Right hindlimb (tissue), 1 donor: ENCODE data around the gene TMEM168.
"Not testable (repeated sequence)": the region's sequence is repeated elsewhere in the genome, so short reads cannot be mapped to it uniquely, and the experiment has no call there.

Source experiments
- DNase-seq: peaks from one replicate; pipeline ENCODE4 v3.0.0-alpha.2; 2018

TMEM168 gene, protein sequence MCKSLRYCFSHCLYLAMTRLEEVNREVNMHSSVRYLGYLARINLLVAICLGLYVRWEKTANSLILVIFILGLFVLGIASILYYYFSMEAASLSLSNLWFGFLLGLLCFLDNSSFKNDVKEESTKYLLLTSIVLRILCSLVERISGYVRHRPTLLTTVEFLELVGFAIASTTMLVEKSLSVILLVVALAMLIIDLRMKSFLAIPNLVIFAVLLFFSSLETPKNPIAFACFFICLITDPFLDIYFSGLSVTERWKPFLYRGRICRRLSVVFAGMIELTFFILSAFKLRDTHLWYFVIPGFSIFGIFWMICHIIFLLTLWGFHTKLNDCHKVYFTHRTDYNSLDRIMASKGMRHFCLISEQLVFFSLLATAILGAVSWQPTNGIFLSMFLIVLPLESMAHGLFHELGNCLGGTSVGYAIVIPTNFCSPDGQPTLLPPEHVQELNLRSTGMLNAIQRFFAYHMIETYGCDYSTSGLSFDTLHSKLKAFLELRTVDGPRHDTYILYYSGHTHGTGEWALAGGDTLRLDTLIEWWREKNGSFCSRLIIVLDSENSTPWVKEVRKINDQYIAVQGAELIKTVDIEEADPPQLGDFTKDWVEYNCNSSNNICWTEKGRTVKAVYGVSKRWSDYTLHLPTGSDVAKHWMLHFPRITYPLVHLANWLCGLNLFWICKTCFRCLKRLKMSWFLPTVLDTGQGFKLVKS

DNA sequence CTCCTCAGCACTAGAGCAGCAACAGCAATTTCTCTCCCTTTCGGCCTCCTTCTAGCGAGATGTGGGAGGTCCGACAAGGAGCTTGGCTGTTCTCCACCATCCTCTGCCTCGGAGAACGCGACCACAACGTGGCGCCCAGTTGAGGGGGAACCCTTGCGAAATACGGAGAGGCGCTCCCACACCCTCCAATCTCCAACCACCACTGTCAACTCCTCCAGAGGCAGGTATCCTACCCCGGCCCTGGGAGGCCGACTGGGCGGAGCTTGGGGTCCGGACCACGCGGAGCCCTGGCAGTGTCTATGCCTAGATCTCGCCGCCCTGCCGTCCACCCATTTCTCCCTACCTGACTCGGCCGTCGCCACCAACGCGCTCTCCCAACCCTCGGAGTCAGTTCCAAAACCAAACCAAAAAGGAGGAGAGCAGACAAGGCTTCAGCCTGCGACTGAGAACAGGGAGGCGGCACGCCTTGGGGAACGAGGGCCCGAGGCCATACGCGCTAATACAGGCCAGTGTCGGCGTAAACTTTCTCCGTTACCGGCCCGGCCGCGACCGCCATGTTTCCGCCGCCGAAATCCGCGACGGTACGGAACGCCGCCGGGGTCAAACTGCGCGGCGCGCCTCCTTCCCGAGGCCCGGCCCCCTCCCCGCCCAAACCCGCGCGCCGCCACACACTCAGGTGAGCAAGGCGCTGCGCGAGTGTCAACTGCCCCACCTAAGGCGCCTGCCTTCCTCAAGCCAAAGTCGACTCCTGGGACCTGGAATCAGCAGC lies at the start of gene TMEM168:
TSS of gene TMEM168 (minus strand) at position 577 of the 769 bp plus-strand sequence. CDS start 5,568 bp downstream, outside the sequence.
- peak; percentile 88 for DNase-seq

DNA sequence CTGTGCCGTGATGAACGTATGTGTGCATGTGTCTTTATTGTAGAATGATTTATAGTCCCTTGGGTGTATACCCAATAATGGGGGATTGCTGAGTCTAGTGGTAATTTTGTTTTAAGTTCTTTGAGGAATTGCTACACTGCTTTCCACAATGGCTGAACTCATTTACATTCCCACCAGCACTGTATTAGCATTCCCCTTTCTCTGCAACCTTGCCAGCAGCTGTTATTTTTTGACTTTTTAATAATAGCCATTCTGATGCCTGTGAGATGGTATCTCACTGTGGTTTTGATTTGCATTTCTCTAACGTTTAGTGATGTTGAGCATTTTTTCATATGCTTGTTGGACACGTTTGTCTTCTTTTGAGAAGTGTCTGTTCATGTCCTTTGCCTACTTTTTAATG lies 45.7 kb upstream of the TMEM168 start:
- DNase-seq = not testable (repeated sequence)

DNA sequence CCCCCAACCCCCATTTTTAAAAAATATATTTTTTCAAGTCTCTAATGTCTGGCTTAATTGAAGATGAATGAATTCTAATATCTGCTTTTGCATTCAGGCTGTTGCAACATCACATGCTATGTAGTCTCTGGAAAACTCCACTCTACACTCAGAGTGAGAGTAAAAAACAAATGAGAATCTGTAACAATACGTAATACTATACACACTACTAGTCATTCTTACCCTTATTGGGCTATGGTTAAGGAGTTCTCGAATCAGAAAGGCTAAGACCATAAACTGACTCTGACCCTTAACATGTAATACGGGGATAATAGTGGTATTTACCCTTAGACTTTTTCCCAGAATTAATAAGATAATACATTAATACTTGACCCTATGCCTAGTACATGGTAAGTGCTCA lies 42.9 kb upstream of the TMEM168 start:
- no peak for DNase-seq

DNA sequence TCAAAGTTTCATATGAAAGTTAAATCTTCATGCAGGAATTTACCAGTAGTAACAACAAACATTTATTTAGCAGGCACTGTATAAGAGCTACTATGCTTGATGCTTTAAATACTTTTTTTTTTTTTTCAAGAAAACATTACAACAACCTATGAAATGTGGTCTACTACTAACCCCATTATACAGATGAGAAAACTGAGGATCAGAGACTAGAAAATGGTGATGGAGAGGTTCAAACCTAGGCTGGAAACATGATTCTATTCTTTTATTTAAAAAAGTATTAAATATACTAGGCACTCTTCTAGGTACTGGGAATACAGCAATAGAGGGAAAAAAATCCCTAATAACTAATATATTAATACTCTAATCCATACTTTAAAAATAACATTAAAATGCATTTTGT lies 40.6 kb upstream of the TMEM168 start:
- DNase-seq = no peak

DNA sequence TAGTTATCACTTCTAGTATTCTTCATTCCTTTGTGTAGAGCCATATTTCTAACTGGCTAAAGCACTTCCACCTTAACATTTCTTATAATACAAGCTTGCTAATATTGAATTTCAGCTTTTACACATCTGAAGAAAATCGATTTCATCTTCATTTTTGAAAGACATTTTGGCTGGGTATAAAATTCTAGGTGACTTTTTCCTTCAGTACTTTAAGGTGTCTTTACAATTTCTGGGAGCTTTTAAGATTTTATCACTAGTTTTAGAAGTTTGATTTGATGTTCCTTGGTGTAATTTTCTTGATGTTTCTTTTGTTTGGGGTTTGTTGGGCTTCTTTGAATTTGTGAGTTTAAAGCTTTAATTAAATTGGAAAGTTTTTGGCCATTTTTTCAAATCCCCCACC lies 38.5 kb upstream of the TMEM168 start:
- no peak for DNase-seq

DNA sequence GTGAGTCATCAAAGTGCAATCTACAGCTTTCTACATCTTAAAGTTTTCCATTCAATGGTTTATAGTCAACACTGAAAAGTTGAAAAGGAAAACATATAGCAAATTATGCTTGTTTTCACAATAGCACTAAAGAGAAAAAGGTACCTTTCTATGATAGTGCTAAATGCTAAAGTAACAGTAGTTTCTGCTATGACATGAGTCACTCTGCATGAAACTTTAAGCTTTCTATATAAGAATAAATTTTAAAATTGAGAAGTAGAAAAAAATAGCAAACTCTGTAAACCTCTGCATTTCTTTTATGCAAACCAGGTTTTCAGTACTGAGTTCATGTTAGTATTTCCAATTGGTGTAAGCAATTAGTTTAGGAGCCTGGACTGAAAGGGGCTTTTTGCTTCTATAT lies 31.2 kb upstream of the TMEM168 start:
- DNase-seq = no peak

DNA sequence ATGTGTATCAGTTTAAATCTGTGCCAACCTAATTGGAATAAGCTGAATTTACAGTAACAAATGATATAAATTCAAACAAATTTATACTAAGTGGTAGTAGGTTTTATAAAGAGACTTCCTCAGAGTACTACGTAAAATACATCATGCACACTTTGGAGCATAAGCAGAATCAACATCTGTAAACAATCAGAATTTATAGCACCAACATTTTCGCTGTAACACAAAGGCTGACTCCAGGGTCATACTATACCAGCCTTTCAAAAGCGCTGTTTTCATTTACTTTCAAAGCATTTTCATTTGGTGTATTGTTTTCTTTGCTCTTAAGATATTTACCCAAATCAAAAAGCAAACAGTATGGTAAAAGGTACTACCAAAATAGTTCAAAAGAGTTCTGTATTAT lies 29.3 kb upstream of the TMEM168 start:
- no peak for DNase-seq

DNA sequence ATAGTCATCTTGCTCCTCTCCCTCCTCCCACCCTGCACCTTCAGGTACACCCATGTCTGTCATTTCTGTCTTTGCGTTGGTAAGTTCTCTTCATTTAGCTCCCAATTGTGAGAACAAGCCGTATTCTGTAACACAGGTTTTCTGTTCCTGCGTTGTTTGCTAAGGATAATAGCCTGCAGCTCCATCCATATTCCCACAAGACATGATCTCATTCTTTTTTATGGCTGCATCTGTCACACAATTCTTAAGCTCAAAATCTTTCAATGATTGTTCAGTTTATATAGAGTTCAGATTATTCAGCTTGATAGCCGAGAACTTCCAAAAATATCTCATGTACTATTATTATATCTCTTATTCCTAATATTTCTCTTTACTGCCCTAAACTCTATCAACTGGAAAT lies 16.0 kb upstream of the TMEM168 start:
- DNase-seq = no peak

DNA sequence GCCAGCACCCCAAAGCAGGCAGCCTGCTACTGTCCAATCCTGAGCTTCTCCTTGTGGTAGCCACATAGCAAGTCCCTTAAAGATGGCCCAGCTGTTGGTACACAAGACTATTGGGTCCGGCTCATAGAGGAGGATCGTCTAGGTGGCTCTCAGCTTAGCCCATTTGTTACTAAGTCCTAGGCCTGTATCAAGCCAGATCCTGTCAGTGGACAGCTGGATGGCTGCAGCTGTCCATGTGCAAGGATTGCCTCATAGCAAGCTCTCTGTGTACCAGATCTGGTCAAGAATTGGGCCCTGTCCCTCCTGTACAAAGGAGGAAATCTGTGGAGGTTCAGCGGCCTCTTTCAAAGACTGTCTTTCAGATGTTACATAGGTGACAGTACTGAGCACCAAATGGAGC lies 12.2 kb upstream of the TMEM168 start:
- no peak for DNase-seq

DNA sequence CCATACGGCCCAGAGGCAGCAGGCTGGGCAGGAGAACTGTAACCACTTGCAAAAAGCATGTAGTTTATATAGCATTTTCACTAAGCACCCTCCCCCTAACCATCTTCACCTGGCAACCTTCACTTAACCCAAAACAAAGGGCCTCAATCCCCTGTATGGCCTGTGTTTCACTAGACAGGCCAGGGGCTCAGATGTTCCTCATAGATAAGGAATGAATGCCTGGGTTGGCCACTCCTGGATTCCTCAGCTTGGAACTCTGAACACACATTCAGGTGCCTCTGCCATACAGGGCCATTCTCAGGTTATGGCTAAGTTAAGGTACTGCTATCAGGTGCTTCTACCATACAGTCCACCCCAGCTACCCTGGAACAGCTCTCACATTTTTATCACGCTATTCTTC lies 10.3 kb upstream of the TMEM168 start:
- no peak for DNase-seq

DNA sequence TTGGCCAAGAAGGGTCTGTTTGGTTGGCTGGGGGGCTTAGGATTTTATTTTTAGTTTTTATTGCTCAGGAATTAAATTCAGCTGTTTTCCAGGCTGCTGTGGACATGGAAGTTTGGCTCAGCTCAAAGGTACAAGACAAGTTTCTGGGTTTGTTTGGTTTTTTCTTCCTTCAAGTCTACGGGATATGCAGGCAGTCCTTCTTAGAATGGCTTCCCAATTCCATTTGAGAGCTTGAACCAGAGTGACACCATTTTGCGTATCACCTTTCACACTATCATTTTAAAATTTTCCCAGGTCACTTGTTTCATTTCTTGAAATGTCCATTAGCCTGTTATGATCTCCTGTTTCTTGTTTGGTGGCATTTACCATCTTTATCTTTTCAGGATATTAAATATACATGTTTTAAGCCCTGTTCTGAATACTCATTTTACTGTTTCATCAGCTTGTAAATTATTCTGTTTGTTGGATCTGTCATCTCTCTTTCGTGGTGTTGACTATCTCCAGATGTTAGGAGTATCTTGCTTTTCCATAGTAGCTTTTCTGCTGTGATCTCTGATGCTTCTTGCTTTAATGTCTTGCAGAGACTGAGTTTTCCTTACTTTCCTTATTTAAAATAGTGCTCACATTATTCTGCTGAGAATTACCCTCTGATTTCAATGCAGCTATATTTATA lies 9.4 kb upstream of the TMEM168 start:
- no peak for DNase-seq

DNA sequence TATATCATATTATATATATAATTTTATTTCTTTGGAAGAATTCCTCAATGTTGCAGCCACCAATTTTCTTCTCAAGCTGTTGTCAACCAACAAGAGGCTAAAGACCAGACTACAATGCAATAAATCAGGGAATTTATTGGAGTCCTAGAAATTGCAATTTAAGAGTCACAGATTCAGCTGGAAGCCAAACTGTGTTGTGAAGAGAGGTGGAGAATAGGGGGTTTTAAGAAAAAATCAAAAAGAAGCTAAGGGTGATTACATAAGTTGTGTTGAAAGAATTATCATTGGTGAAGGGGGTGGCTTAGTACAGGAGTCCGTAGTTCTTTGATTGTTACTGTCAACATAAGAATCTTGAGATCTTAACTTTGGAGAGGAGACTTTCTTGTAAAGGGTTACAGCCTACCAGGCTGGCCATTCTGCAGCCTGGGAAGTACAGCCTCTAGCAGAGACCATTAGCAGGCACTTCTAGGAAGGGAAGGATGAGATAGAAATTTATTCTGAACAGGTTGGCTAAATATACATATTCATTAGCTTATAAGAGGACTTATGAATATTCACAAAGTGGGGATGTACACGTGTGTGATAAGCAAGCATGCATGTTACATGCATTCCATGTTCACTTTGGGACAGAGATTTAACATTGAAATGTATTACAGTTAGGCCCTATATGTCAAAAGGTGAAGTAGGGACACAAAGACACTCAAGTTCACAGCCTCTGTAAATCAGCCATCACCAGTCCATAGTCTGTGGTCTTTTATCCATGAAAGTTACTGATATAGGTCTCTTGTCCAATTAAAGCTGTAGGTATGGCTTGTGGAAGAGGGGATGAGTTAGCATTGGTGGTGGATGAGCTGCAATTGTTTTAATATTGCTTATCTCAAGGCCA lies 8.3 kb upstream of the TMEM168 start:
- no peak for DNase-seq

DNA sequence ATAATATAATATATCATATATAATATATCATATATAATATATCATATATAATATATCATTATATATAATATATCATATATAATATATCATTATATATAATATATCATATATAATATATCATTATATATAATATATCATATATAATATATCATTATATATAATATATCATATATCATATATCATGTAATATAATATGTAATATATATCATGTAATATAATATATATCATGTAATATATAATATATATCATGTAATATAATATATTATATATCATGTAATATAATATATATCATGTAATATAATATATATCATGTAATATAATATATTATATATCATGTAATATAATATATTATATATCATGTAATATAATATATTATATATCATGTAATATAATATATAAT lies 6.4 kb upstream of the TMEM168 start:
- not testable (repeated sequence) for DNase-seq

DNA sequence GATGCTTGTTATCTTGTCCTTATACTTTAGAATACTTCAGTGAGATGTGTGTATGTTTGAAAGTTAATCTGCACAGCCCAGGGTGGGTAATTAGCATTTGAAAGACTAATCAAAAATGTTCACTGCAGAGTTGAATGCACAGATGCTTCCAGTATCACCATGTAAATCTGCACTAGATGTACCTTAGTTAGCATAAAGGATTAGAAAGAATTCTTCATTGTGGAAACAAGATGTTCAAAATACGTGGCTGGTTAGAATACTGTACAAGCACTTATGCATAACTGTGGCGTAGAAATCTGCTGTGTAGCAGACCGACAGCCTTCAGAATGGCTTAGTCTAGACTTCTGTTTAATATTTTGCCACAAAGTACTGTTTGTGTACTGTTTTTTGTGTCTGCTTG lies 2.2 kb upstream of the TMEM168 start:
- no peak for DNase-seq

DNA sequence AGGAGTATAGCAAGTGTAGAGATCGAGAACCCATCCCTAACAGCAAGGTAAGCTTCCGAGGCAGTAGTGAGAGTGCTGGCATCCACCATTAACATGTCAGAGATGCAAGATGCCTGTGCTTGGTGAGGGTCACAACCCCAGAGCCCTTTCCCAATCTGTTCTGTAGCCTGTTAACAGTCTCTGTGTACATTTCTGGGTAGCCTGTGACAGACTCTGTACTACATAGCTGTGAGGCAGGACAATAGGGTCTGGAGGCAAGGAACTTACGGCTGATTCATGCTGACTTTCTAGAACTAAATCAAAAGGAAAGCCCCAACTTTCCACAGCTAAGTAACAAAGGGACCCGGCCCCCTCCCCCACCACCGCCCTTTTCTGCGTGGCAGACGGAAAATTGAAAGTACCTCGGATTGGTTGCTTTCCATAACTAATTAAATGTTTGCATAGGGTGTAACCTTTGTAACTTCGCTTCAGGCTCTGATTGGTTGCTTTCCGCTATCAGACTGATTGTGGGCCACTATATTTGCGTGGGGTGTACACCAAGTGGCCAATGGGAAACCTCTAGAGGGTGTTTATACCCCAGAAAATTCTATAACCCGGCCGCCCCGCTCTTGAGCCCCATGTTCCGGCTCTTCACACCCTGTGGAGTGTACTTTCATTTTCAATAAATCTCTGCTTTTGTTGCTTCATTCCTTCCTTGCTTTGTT lies 1.4 kb upstream of the TMEM168 start:
- DNase-seq = no peak

DNA sequence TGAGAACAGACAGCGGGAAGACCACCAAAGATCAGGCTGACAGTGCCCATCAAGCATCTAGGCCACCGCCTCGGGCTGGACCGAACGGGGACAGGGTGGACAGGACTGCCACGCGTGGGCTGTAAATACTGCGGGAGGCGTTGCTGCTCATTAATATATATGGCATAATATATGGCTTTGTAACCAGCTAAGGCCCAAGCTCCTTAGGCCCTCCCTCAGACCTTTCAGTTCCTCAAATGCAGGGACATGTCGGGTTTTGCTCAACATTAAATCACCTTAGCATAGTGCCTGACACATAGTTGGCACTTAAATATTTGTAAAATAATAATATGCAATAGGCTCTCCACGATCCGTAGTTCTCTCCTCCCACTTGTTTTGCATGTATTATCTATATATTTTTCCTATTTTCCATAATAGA lies 402 bp upstream of the TMEM168 start:
- DNase-seq = no peak

DNA sequence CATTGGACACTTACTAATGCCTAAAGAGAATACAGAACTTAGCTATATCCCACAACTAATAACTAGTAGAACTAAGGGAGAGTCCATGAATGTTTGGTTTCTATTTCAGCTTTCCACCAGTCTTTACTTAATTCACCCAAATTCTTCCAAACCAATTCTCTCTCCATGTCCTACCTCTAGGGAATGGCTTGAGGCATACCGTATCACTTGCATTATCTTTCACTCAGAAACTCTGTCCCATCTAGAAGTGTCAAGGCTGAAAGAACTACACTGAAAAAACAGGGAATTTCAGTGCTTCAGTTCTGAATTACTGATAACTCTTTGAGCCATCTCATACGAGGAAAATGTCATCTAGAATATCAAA lies 758 bp downstream of the TMEM168 start:
- no peak for DNase-seq

DNA sequence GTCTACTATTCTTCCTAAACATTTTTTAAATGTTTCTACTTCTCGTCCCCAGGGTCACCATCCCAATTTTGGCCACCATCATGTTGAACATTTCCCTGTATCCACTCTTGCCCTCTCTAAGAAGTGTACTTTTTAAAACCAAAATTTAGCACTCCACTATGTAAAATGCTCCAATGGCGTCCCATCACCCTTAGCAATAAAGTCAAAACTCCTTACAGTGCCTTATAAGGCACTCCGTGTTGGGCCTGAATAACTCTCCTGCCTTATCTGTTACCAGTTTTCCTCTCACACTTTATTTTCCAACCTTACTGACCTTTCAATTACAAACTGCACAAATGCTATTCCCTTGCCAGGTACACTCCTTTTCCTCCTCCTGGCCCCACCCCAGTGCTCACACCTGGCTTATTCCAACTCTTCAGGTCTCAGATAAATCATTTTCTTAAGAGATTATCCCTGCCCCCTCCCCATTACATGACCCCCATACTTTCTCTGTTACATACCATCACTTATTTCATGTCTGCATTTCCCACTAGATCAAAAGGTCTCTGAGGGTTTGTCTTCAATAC lies 1.3 kb downstream of the TMEM168 start:
- no peak for DNase-seq

DNA sequence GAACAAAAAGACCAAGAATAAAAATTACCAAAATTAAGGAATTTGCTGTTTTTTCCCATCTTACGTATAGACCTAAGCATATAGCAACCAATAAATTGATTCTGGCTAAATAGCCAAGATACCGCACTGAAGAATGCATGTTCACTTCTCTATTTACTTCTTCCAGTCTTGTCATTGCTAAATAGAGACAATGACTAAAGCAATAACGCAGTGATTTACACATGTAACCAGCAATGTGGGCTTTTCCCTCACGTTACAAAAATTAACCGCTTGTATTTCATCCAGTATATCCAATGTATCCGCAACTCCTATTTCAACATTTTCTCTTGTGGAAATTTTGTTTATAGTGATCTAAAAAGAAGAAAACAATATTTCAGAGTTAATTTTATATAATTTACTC lies 5.6 kb downstream of the TMEM168 start:
- no peak for DNase-seq

DNA sequence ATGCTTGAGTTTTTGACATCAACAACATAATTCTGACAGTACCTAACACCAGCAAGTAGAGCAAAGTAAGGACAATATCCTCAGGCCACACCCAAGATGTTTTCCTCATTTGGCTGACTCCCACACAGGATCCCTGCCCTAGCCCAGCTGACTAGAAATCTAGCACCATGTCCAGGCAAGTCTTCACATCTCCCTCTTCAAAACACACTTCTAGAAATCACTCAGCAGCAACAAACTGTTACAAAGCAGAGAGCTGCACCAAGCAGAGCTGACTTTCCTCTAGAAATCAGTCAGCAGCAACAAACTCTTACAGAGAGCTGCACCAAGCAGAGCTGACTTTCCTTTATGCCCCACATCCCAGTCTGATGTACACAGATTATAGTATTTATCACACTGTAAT lies 7.7 kb downstream of the TMEM168 start:
- DNase-seq = no peak

DNA sequence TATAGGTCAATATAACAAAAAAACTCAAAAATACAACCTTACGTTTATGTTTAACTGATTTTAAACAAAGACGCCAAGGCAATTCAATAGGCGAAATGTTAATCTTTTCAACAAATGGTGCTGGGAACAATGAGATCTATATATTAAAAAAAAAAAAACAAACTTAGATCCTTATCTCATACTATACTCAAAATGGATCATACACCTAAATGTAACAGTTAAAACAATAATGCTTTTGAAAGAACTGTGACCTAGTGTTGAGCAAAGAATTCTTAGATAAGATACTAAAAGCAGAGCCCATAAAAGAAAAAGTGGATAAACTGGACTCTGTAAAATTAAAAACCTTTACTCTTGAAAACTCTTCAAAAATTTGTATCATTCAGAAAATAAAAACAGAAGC lies 8.6 kb downstream of the TMEM168 start:
- DNase-seq = no peak
